ENCODE measurements around the gene MAGEA6.
"Not testable (repeated sequence)": the region's sequence is repeated elsewhere in the genome, so short reads cannot be mapped to it uniquely, and the experiment has no call there.

The MAGEA6 gene

DNA sequence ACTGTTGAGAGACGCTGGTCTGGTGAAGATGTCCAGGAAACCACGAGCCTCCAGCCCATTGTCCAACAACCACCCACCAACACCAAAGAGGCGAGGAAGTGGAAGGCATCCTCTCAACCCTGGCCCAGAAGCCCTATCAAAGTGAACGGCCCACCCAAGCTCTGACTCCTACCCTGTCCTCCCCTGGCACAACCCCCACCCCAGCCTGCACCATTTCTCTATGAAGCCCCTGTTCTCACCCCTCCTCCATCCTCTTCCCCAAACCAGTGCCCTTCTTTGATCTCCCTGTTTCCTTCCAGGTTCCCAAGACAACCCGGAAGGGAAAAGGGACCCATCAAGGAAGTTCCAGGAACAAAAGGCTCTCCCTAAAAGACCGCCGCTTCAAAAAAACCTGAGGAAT, 9.9 kb downstream of the MAGEA6 start:
- H3K27me3 ChIP-seq: peaks cover 0 to 12% (median 4%) of the 10 kb centered on the region in 11 experiments; a peak in 10 of 22 replicates
- H3K27ac ChIP-seq; H3K4me2 ChIP-seq; H4K20me1 ChIP-seq; H3K36me3 ChIP-seq; H3K4me1 ChIP-seq; H3K4me3 ChIP-seq; H3K9ac ChIP-seq; H3K9me3 ChIP-seq (replicated peaks in 1 of 11): not testable (repeated sequence)

DNA sequence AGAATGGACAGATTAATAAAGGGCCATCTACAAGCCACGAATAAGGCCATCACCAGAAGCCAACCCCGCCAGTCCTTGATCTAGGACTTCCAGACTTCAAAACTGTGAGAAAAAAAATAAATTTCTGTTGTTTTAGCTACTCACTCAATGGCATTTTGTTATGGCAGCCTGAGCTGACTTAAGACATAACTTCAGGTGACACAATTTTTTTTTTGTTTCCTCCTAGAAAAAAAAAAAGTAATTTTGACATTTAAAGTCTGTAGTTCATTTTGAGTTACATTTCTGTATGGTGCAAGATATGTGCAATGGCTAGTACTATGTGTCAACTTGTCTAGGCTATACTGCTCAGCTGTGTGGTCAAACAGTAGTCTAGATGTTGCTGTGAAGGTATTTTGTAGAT, 10.6 kb downstream of the MAGEA6 start, which contains the start of gene CSAG3:
TSS of gene CSAG3 (plus strand) at position 301 of the 400 bp plus-strand sequence.
- H3K9me3 ChIP-seq (replicated peaks in 1 of 11); H3K27ac ChIP-seq; H3K4me1 ChIP-seq; H3K9ac ChIP-seq; H3K36me3 ChIP-seq; H3K4me2 ChIP-seq; H4K20me1 ChIP-seq; H3K4me3 ChIP-seq: not testable (repeated sequence)
- peaks cover 0 to 12% (median 4%) of the 10 kb centered on the region in 11 experiments; a peak in 10 of 22 replicates for H3K27me3 ChIP-seq

- not testable (repeated sequence) for H3K4me3 ChIP-seq; H3K4me1 ChIP-seq; H3K36me3 ChIP-seq; H3K4me2 ChIP-seq; H3K9ac ChIP-seq; H3K27ac ChIP-seq; H3K9me3 ChIP-seq (replicated peaks in 1 of 11); H4K20me1 ChIP-seq; H3K27me3 ChIP-seq
Observed at GRCh38 chrX:152754871-152755270, 14.6 kb downstream of the MAGEA6 start.

- H3K27me3 ChIP-seq; H3K4me1 ChIP-seq; H3K4me3 ChIP-seq; H3K9ac ChIP-seq; H3K27ac ChIP-seq; H3K4me2 ChIP-seq; H3K36me3 ChIP-seq; H3K9me3 ChIP-seq (replicated peaks in 1 of 11); H4K20me1 ChIP-seq: not testable (repeated sequence)
Observed at GRCh38 chrX:152753686-152754650, 15.5 kb downstream of the MAGEA6 start, which contains the start of gene MAGEA2. MAGEA2 (minus strand) TSS chrX:152753842; CDS start chrX:152751363, 2,479 bp downstream.

- no peak overlapping the region for H3K4me3 ChIP-seq
- no peaks in the 10 kb centered on the region; a peak in 1 of 22 replicates for H3K9me3 ChIP-seq (replicated peaks in 1 of 11)
- no peaks in the 10 kb centered on the region for H3K36me3 ChIP-seq
- peaks cover 56 to 84% (median 79%) of the 10 kb centered on the region in 11 experiments for H3K27me3 ChIP-seq
- TF ChIP-seq Cebpa-rat (IDR thresholded peaks at IDR 0.05): no peak
- H3K4me1 ChIP-seq: no peaks in the 10 kb centered on the region
- no peaks in the 10 kb centered on the region; a peak in 2 of 22 replicates for H4K20me1 ChIP-seq
- no peak overlapping the region for H3K9ac ChIP-seq
- no peak overlapping the region for H3K4me2 ChIP-seq
- H3K27ac ChIP-seq: no peak overlapping the region
Observed at GRCh38 chrX:152738560-152738959, 30.9 kb downstream of the MAGEA6 start.

DNA sequence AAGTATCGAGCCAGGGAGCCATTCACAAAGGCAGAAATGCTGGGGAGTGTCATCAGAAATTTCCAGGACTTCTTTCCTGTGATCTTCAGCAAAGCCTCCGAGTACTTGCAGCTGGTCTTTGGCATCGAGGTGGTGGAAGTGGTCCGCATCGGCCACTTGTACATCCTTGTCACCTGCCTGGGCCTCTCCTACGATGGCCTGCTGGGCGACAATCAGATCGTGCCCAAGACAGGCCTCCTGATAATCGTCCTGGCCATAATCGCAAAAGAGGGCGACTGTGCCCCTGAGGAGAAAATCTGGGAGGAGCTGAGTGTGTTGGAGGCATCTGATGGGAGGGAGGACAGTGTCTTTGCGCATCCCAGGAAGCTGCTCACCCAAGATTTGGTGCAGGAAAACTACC, 33.0 kb downstream of the MAGEA6 start:
- H3K9me3 ChIP-seq (replicated peaks in 1 of 11); H3K4me1 ChIP-seq; H3K27ac ChIP-seq; H3K4me3 ChIP-seq; H3K9ac ChIP-seq; H3K4me2 ChIP-seq; H4K20me1 ChIP-seq; H3K36me3 ChIP-seq: not testable (repeated sequence)
- H3K27me3 ChIP-seq: peaks cover 59 to 87% (median 84%) of the 10 kb centered on the region in 11 experiments

- H4K20me1 ChIP-seq: no peaks in the 10 kb centered on the region; a peak in 1 of 22 replicates
- no peak for TF ChIP-seq Cebpa-rat (IDR thresholded peaks at IDR 0.05)
- H3K4me1 ChIP-seq: no peaks in the 10 kb centered on the region
- no peaks in the 10 kb centered on the region for H3K36me3 ChIP-seq
- H3K9ac ChIP-seq: no peak overlapping the region
- no peaks in the 10 kb centered on the region; a peak in 1 of 22 replicates for H3K9me3 ChIP-seq (replicated peaks in 1 of 11)
- no peak overlapping the region for H3K27ac ChIP-seq
- H3K27me3 ChIP-seq: peaks cover 62 to 92% (median 85%) of the 10 kb centered on the region in 11 experiments
- no peak overlapping the region for H3K4me2 ChIP-seq
- H3K4me3 ChIP-seq: no peak overlapping the region
Observed at GRCh38 chrX:152735860-152736511, 33.5 kb downstream of the MAGEA6 start.

DNA sequence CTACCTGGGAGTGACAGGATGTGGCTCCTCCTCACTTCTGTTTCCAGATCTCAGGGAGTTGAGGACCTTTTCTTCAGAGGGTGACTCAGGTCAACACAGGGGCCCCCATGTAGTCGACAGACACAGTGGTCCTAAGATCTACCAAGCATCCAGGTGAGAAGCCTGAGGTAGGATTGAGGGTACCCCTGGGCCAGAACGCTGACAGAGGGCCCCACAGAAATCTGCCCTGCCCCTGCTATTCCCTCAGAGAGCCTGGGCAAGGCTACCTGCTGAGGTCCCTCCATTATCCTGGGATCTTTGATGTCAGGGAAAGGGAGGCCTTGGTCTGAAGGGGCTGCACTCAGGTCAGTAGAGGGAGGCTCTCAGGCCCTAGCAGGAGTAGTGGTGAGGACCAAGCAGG, 34.4 kb downstream of the MAGEA6 start:
- no peak overlapping the region for H3K4me3 ChIP-seq

GRCh38 chrX:152734143-152734858, 35.2 kb downstream of the MAGEA6 start:
- not testable (repeated sequence) for H3K4me3 ChIP-seq; H3K9me3 ChIP-seq (replicated peaks in 1 of 11); H3K36me3 ChIP-seq; H3K27ac ChIP-seq; H3K4me2 ChIP-seq; H3K9ac ChIP-seq; H4K20me1 ChIP-seq; H3K4me1 ChIP-seq
- H3K27me3 ChIP-seq: peaks cover 63 to 89% (median 83%) of the 10 kb centered on the region in 11 experiments

More for the DNA sequence above, 34.4 kb downstream of the MAGEA6 start:
- H3K9ac ChIP-seq: no peak overlapping the region
- H3K27me3 ChIP-seq: peaks cover 64 to 91% (median 85%) of the 10 kb centered on the region in 11 experiments
- no peak overlapping the region for H3K4me2 ChIP-seq
- H3K9me3 ChIP-seq (replicated peaks in 1 of 11): no peaks in the 10 kb centered on the region; a peak in 1 of 22 replicates
- no peaks in the 10 kb centered on the region; a peak in 1 of 22 replicates for H4K20me1 ChIP-seq
- TF ChIP-seq Cebpa-rat (IDR thresholded peaks at IDR 0.05): no peak
- H3K27ac ChIP-seq: no peak overlapping the region
- no peaks in the 10 kb centered on the region for H3K4me1 ChIP-seq
- no peaks in the 10 kb centered on the region for H3K36me3 ChIP-seq

All from BLaER1 treated with 17β-estradiol and CSF1 and Interleukin-3, amounts not matched to agents 10 nM and 100 nM (cell line).